K562 (cell line): ENCODE data around the gene GAS2L1. TPM values are rescaled to one million over a fixed set of nuclear protein-coding genes. Genes with fewer than 3 reads are reported as not detected.

Source experiments
- ATAC-seq: fragments of 200-7000 bp; cut with Tn5 transposase; 3 replicates; pipeline ENCODE4 v1.9.1; 2020; ENCODE audit warnings: moderate library complexity
- BruUV-seq: library from RNA; stranded (reverse); fragments of 400-500 nt; replicated peaks from 2 replicates; lab custom pipeline; 2021; lab: Mats Ljungman, UMichigan
- CTCF ChIA-PET: fragments of 300-600 bp; formaldehyde crosslinking; extraction: SDS; loops from one replicate; lab custom pipeline; 2021; ENCODE audit warnings: low intra/inter-chr PET ratio; lab: Yijun Ruan, JAX
- POLR2A ChIA-PET: fragments of 300-600, 350-650 bp; sonication (Branson Sonifier 250); formaldehyde crosslinking; extraction: SDS; loops from one replicate; lab custom pipeline; 2021; ENCODE audit warnings: antibody characterized with exemption, inconsistent platforms; lab: Yijun Ruan, JAX
- DNase-seq, 4 experiments: peaks; one replicate each; pipeline versions ENCODE4 v3.0.0 to v3.0.0-alpha.2; 2011 to 2018; ENCODE audit warnings: low spot score in 3 of 4, mixed read lengths in 3 of 4; ENCODE audit errors: extremely low read depth in 1 of 4
- FAIRE-seq: peaks from 2 replicates; lab custom pipeline; 2011; peaks lifted over from hg19 to GRCh38; lab: Jason Lieb, UNC
- H2AFZ ChIP-seq: 2 replicates; pipeline ENCODE4 v1.6.0; 2011; ENCODE audit warnings: low read depth, low read length, control low read depth, inconsistent platforms
- H3K27ac ChIP-seq: fragments of 200-600 bp; 3 replicates; pipeline ENCODE4 v1.8.0; 2011; ENCODE audit warnings: low read depth, mild to moderate bottlenecking, control low read depth, inconsistent platforms, low read length, moderate library complexity, mixed read lengths; ENCODE audit errors: extremely low read depth
- H3K27me3 ChIP-seq, 2 experiments: fragments of 300-600 bp in 1 of 2; 2 replicates in 1 of 2; 3 replicates in 1 of 2; pipeline versions ENCODE4 v1.6.0 to v1.8.0; 2011; ENCODE audit warnings: inconsistent platforms in 2 of 2, low read length in 2 of 2, mild to moderate bottlenecking in 1 of 2, mixed read lengths in 1 of 2, moderate library complexity in 1 of 2; ENCODE audit not compliant: control insufficient read depth in 2 of 2, insufficient read depth in 2 of 2
- H3K36me3 ChIP-seq: fragments of 300-600 bp; 3 replicates; pipeline ENCODE4 v1.8.0; 2011; ENCODE audit warnings: mild to moderate bottlenecking, low read length, inconsistent platforms; ENCODE audit not compliant: control insufficient read depth, insufficient read depth
- H3K4me1 ChIP-seq, 2 experiments: fragments of 200-600 bp in 1 of 2; replicated peaks in 1 of 2; 2 replicates in 1 of 2; 3 replicates in 1 of 2; pipeline versions ENCODE4 v1.5.1 to v1.8.0; 2011; ENCODE audit warnings: inconsistent platforms in 2 of 2, low read length in 2 of 2, mild to moderate bottlenecking in 1 of 2, mixed read lengths in 1 of 2, moderate library complexity in 1 of 2; ENCODE audit not compliant: control insufficient read depth in 2 of 2, insufficient read depth in 2 of 2
- H3K4me2 ChIP-seq: 2 replicates; pipeline ENCODE4 v1.6.1; 2011; ENCODE audit warnings: low read length, control low read depth, inconsistent platforms, mixed read lengths; ENCODE audit not compliant: insufficient read depth
- H3K4me3 ChIP-seq: fragments of 200-600 bp; sonication (generic), shearing (Covaris generic); 2 replicates; pipeline ENCODE4 v1.5.1; 2016; ENCODE audit warnings: control low read depth, inconsistent platforms
- H3K79me2 ChIP-seq: fragments of 200-600 bp; 3 replicates; pipeline ENCODE4 v1.8.0; 2011; ENCODE audit warnings: low read length, inconsistent platforms; ENCODE audit not compliant: control insufficient read depth, insufficient read depth
- H3K9ac ChIP-seq, 2 experiments: 2 replicates each; pipeline versions ENCODE4 v1.6.0 to v1.6.1; 2011; ENCODE audit warnings: low read depth in 2 of 2, low read length in 2 of 2, control low read depth in 1 of 2, inconsistent platforms in 1 of 2, mild to moderate bottlenecking in 1 of 2, mixed read lengths in 1 of 2; ENCODE audit not compliant: insufficient read depth in 1 of 2
- H3K9me1 ChIP-seq: one replicate; pipeline ENCODE4 v1.6.0; 2011; ENCODE audit warnings: inconsistent platforms, mild to moderate bottlenecking, low read length, moderate library complexity; ENCODE audit not compliant: control insufficient read depth, insufficient read depth
- H3K9me3 ChIP-seq: replicated peaks from 2 replicates; pipeline ENCODE4 v1.5.1; 2011; ENCODE audit warnings: low read depth, low read length, inconsistent platforms; ENCODE audit not compliant: control insufficient read depth, insufficient read depth
- H4K20me1 ChIP-seq: replicated peaks from 2 replicates; pipeline ENCODE4 v1.6.1; 2011; ENCODE audit warnings: low read length, inconsistent platforms, mixed read lengths; ENCODE audit not compliant: control insufficient read depth, insufficient read depth
- CBFA2T2 ChIP-seq: fragments of 450-650 bp; conservative IDR thresholded peaks from 2 replicates; pipeline ENCODE4 v1.6.1; 2017; ENCODE audit warnings: mild to moderate bottlenecking
- CBFA2T3 ChIP-seq: fragments of 450-650 bp; IDR thresholded peaks from 2 replicates; pipeline ENCODE4 v1.6.1; 2017
- CHCHD3 ChIP-seq: fragments of 250-450 bp; sonication (Bioruptor Pico); IDR thresholded peaks from 2 replicates; pipeline ENCODE4 v2.1.2; 2022; ENCODE audit warnings: mild to moderate bottlenecking
- COPS2 ChIP-seq: fragments of 450-650 bp; conservative IDR thresholded peaks from 2 replicates; pipeline ENCODE4 v1.6.1; 2016; ENCODE audit warnings: mild to moderate bottlenecking, moderate library complexity
- CREM ChIP-seq: IDR thresholded peaks from 2 replicates; pipeline ENCODE4 v1.6.1; 2014; ENCODE audit warnings: antibody characterized with exemption, low read depth
- HDAC3 ChIP-seq: fragments of 450-650 bp; IDR thresholded peaks from 2 replicates; pipeline ENCODE4 v1.6.1; 2018; ENCODE audit warnings: borderline replicate concordance, mild to moderate bottlenecking, moderate library complexity; ENCODE audit not compliant: partially characterized antibody
- MCM7 ChIP-seq, 2 experiments: fragments of 450-650 bp; IDR thresholded peaks; 2 replicates each; pipeline ENCODE4 v1.6.1; 2016 to 2018
- MTA2 ChIP-seq: fragments of 450-650 bp; IDR thresholded peaks from 2 replicates; pipeline ENCODE4 v1.6.1; 2016; ENCODE audit warnings: low read depth
- NCOR1 ChIP-seq: fragments of 450-650 bp; IDR thresholded peaks from 2 replicates; pipeline ENCODE4 v1.6.1; 2016; ENCODE audit warnings: mild to moderate bottlenecking, moderate library complexity
- NR2C2 ChIP-seq, 2 experiments: fragments of 200-800 bp in 1 of 2; sonication (Bioruptor generic) in 1 of 2; sonication (generic) in 1 of 2; formaldehyde crosslinking in 1 of 2; IDR thresholded peaks; 2 replicates each; pipeline versions ENCODE4 v1.6.1 to v1.8.0; 2016 to 2022; ENCODE audit warnings: mild to moderate bottlenecking in 1 of 2, missing compliant biosample characterization in 1 of 2, missing genetic modification characterization in 1 of 2, missing genetic modification reagents in 1 of 2
- POLR2H ChIP-seq: IDR thresholded peaks from 2 replicates; pipeline ENCODE4 v1.6.1; 2016; ENCODE audit warnings: missing genetic modification characterization, low read depth, mild to moderate bottlenecking, control low read depth, missing compliant biosample characterization, moderate library complexity
- PRMT5 ChIP-seq: sonication (generic); formaldehyde crosslinking; IDR thresholded peaks from 2 replicates; pipeline ENCODE4 v1.5.0; 2020; ENCODE audit warnings: missing genetic modification reagents
- RNF2 ChIP-seq: sonication (generic); IDR thresholded peaks from 2 replicates; pipeline ENCODE4 v1.6.1; 2016
- TCF7 ChIP-seq: sonication (generic); IDR thresholded peaks from 2 replicates; pipeline ENCODE4 v1.6.1; 2016; ENCODE audit warnings: antibody characterized with exemption, borderline replicate concordance
- TEAD1 ChIP-seq, 2 experiments: fragments of 450-650 bp in 1 of 2; sonication (generic) in 1 of 2; formaldehyde crosslinking; IDR thresholded peaks; 2 replicates each; pipeline versions ENCODE4 v1.4.0 to v1.8.0; 2020 to 2022; ENCODE audit warnings: mild to moderate bottlenecking in 2 of 2, missing genetic modification reagents in 1 of 2
- ZFPM2 ChIP-seq: fragments of 250-450 bp; sonication (Bioruptor Pico); IDR thresholded peaks from 2 replicates; pipeline ENCODE4 v1.5.1; 2022; ENCODE audit warnings: mild to moderate bottlenecking
- ZNF766 ChIP-seq: fragments of 200-800 bp; sonication (Bioruptor generic); conservative IDR thresholded peaks from 2 replicates; pipeline ENCODE4 v1.6.1; 2016; ENCODE audit warnings: missing genetic modification characterization, missing compliant biosample characterization
- WGBS: fragments of 100-300 bp; shearing (Covaris generic); methylation state at CpG from one replicate; pipeline ENCODE4 v1.1.6; 2016; ENCODE audit warnings: low coverage, mixed read lengths; ENCODE audit not compliant: insufficient coverage; ENCODE audit errors: missing lambda C conversion rate; 5-methylcytosine and 5-hydroxymethylcytosine counted together
- in situ Hi-C: fragments of 300-500 bp; cut with MboI; formaldehyde crosslinking; loops from 4 replicates; pipeline ENCODE4 v1.15.0; 2018; ENCODE audit warnings: inconsistent platforms, mixed read lengths
- intact Hi-C: fragments of 100-400 bp; cut with micrococcal nuclease; formaldehyde crosslinking; loops from 2 replicates; pipeline ENCODE4 v1.14.2; 2022
- polyA plus RNA-seq, 8 experiments: library from polyadenylated mRNA; depleted of rRNA in 4 of 8; stranded (reverse) in 5 of 8; unstranded in 3 of 8; fragments of >200 nt; fragmentation: Nextera tagmentation in 2 of 8; fragmentation: Illumina TruSeq in 1 of 8; extraction: Ambion mirVana in 2 of 8; extraction: Trizol in 1 of 8; gene quantifications; 2 replicates each; pipeline versions ENCODE4 v1.2.1 to v1.2.3, GENCODE V29; 2011 to 2014; ENCODE audit warnings: inconsistent platforms in 1 of 8, missing spikeins in 1 of 8
- total RNA-seq, 7 experiments: library from RNA; depleted of rRNA in 6 of 7; stranded (reverse); fragments of >200 nt in 6 of 7; fragmentation: Illumina TruSeq in 2 of 7; extraction: Trizol in 2 of 7; gene quantifications; 2 replicates each; pipeline versions ENCODE4 v1.2.1 to v1.2.3, GENCODE V29; 2011 to 2021; ENCODE audit warnings: low replicate concordance in 1 of 7
- TF ChIP-seq, protein P1 (sequence below): fragments of 150-350 bp; IDR thresholded peaks from 2 replicates; pipeline ENCODE4 v1.6.1; 2014; ENCODE audit warnings: low read depth, mild to moderate bottlenecking, low read length, borderline replicate concordance
- TF ChIP-seq, protein P2 (sequence below): fragments of 450-650 bp; IDR thresholded peaks from 2 replicates; pipeline ENCODE4 v1.6.1; 2016; ENCODE audit warnings: low read depth, mild to moderate bottlenecking, moderate library complexity

Gene GAS2L1
- total and polyA plus RNA-seq, 9 of the 15 experiments (the other 6 are each of a cell fraction or from before 2014, with no cell fraction given), result 0.56 to 19.7 (median 3.2) TPM

DNA sequence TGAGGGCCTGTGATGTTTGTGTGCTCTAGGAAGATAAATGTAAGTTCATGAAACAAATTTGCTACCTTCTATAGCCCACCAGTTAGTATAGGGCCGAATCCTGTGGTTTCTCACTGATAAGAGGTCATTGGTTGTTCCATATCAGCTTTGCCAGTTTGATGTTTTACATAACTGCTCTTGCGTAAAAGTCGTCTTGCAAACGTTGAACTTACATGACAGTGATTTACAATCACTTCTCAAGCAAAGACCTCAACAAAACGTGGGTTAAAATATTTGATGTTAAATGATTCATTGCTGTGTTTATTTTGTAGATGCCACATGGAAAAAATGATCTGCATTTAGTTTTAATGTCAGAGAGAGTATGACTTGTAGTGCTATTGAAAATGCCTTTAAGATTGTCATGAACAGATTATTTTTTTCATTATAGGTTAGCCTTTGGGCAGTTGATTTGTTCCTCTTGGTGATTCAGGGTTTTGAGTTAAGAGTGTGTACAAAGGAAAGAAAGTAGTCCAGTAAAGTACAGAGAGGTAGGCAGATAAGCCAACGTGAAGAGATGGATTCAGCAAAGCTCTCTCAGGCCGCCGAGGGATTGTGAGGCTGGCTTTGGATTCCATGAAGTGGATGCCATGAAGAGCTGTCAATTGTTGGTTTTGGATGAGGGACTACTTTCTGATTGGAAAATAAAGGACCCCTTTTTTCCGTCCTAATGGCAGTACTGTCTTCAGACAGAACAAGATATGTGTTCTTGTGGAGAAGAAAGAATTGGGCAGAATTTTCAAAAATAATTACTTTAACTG, 35.8 kb upstream of the GAS2L1 start:
- no TSS peak for BruUV-seq
- Histone ChIP-seq H3K4me2 (peak overlapping the region; percentile 96), H3K79me2 (peaks cover 100% of the 10 kb centered on the region), H2AFZ (no peak overlapping the region), H3K9ac (no peak overlapping the region; a peak in 1 of 4 replicates), H3K36me3 (peaks cover 79% of the 10 kb centered on the region), H3K9me1 (peaks cover 6% of the 10 kb centered on the region), H3K27ac (no peak overlapping the region), H3K9me3 (no peaks in the 10 kb centered on the region), H3K27me3 (no peaks in the 10 kb centered on the region), H3K4me3 (peak overlapping the region; percentile 91; the same call in 1 of the 2 replicates), H3K4me1 (peaks cover 13 to 31% of the 10 kb centered on the region in 2 experiments; a peak in 4 of 5 replicates), H4K20me1 (peaks cover 48% of the 10 kb centered on the region)
- DNase-seq (peak in 1 of 4 experiments; percentile 53), FAIRE-seq (peak; percentile 80), ATAC-seq (no peak)
- in situ Hi-C loops, result no loop called here
- ChIA-PET CTCF (no interaction called here), POLR2A (interaction anchor here (0.5 to 1.4 kb wide), 8 partner anchors 9 to 296 kb away, joined by 3 to 5 read pairs (median 4); partner anchors contain the start of gene GAS2L1)
- WGBS, result 18% methylated on average over 9 of the region's 9 CpGs
- intact Hi-C loops, result no loop called here
- TF ChIP-seq RNF2, result peak; percentile 59; the same call in 1 of the 2 replicates
- no peak for TF ChIP-seq ZFPM2 (CRISPR knock-in tag)
- TF ChIP-seq TCF7, result peak; percentile 59; the same call in 1 of the 2 replicates
- TF ChIP-seq NR2C2 (CRISPR knock-in tag; IDR thresholded peaks at IDR 0.05), result no peak
- peak; percentile 46; the same call in 1 of the 2 replicates for TF ChIP-seq NR2C2 (tag; IDR thresholded peaks at IDR 0.05)
- peak; percentile 73; the same call in 1 of the 2 replicates for TF ChIP-seq CREM
- TF ChIP-seq CBFA2T2, result peak; percentile 68
- 0 out of 4 replicates have a peak, but pooled peaks of 1 of the 2 experiments have one; percentile 6 for TF ChIP-seq TEAD1 (CRISPR knock-in tag; IDR thresholded peaks at IDR 0.05)
- TF ChIP-seq ZNF766, result no peak; the same call in 1 of the 2 replicates
- 0 out of 2 replicates have a peak, but pooled peaks have one; percentile 20 for TF ChIP-seq POLR2H
- peak; percentile 58 for TF ChIP-seq HDAC3
- TF ChIP-seq PRMT5 (CRISPR knock-in tag), result no peak
- TF ChIP-seq NCOR1, result peak; percentile 75
- no peak for TF ChIP-seq COPS2
- peak; percentile 88 for TF ChIP-seq CBFA2T3
- no peak for TF ChIP-seq CHCHD3 (CRISPR knock-in tag)
- TF ChIP-seq MTA2, result 0 out of 2 replicates have a peak, but pooled peaks have one; percentile 25
- TF ChIP-seq, protein P1, sequence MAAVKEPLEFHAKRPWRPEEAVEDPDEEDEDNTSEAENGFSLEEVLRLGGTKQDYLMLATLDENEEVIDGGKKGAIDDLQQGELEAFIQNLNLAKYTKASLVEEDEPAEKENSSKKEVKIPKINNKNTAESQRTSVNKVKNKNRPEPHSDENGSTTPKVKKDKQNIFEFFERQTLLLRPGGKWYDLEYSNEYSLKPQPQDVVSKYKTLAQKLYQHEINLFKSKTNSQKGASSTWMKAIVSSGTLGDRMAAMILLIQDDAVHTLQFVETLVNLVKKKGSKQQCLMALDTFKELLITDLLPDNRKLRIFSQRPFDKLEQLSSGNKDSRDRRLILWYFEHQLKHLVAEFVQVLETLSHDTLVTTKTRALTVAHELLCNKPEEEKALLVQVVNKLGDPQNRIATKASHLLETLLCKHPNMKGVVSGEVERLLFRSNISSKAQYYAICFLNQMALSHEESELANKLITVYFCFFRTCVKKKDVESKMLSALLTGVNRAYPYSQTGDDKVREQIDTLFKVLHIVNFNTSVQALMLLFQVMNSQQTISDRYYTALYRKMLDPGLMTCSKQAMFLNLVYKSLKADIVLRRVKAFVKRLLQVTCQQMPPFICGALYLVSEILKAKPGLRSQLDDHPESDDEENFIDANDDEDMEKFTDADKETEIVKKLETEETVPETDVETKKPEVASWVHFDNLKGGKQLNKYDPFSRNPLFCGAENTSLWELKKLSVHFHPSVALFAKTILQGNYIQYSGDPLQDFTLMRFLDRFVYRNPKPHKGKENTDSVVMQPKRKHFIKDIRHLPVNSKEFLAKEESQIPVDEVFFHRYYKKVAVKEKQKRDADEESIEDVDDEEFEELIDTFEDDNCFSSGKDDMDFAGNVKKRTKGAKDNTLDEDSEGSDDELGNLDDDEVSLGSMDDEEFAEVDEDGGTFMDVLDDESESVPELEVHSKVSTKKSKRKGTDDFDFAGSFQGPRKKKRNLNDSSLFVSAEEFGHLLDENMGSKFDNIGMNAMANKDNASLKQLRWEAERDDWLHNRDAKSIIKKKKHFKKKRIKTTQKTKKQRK, result no peak
- TF ChIP-seq, protein P2, sequence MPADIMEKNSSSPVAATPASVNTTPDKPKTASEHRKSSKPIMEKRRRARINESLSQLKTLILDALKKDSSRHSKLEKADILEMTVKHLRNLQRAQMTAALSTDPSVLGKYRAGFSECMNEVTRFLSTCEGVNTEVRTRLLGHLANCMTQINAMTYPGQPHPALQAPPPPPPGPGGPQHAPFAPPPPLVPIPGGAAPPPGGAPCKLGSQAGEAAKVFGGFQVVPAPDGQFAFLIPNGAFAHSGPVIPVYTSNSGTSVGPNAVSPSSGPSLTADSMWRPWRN, result 0 out of 2 replicates have a peak, but pooled peaks have one; percentile 16
- TF ChIP-seq MCM7 (IDR thresholded peaks at IDR 0.05), result no peak
